HEK293 (cell line): ENCODE results near the gene CXCL16.

Source experiments
- CTCF ChIP-seq: fragments of 450-650 bp; formaldehyde crosslinking; IDR thresholded peaks from 2 replicates; pipeline ENCODE4 v1.5.1; 2016; ENCODE audit warnings: missing biosample characterization, missing genetic modification characterization
- KLF16 ChIP-seq: fragments of 450-650 bp; formaldehyde crosslinking; IDR thresholded peaks from 2 replicates; pipeline ENCODE4 v1.5.1; 2017; ENCODE audit warnings: missing biosample characterization, missing genetic modification characterization
- ZFP41 ChIP-seq: fragments of 450-650 bp; formaldehyde crosslinking; IDR thresholded peaks from 2 replicates; pipeline ENCODE4 v1.5.1; 2016; ENCODE audit warnings: missing biosample characterization, missing genetic modification characterization, borderline replicate concordance
- ZIC2 ChIP-seq: fragments of 450-650 bp; formaldehyde crosslinking; IDR thresholded peaks from 2 replicates; pipeline ENCODE4 v1.5.1; 2016; ENCODE audit warnings: missing biosample characterization, missing genetic modification characterization
- ZNF16 ChIP-seq: fragments of 450-650 bp; formaldehyde crosslinking; IDR thresholded peaks from 2 replicates; pipeline ENCODE4 v1.5.1; 2016; ENCODE audit warnings: low read depth, missing biosample characterization, missing genetic modification characterization
- ZNF211 ChIP-seq: fragments of 450-650 bp; formaldehyde crosslinking; IDR thresholded peaks from 2 replicates; pipeline ENCODE4 v1.5.1; 2016; ENCODE audit warnings: low read depth, missing biosample characterization, missing genetic modification characterization
- ZNF341 ChIP-seq: fragments of 450-650 bp; formaldehyde crosslinking; IDR thresholded peaks from 2 replicates; pipeline ENCODE4; 2016; ENCODE audit warnings: low read depth, missing biosample characterization, missing genetic modification characterization
- TF ChIP-seq, protein P1 (sequence below): fragments of 450-650 bp; formaldehyde crosslinking; IDR thresholded peaks from 2 replicates; pipeline ENCODE4 v1.5.1; 2017; ENCODE audit warnings: missing biosample characterization, missing genetic modification characterization
- TF ChIP-seq, protein P2 (sequence below): fragments of 450-650 bp; IDR thresholded peaks from 2 replicates; pipeline ENCODE4 v1.5.1; 2018; ENCODE audit warnings: missing biosample characterization, mild to moderate bottlenecking, missing genetic modification characterization

DNA sequence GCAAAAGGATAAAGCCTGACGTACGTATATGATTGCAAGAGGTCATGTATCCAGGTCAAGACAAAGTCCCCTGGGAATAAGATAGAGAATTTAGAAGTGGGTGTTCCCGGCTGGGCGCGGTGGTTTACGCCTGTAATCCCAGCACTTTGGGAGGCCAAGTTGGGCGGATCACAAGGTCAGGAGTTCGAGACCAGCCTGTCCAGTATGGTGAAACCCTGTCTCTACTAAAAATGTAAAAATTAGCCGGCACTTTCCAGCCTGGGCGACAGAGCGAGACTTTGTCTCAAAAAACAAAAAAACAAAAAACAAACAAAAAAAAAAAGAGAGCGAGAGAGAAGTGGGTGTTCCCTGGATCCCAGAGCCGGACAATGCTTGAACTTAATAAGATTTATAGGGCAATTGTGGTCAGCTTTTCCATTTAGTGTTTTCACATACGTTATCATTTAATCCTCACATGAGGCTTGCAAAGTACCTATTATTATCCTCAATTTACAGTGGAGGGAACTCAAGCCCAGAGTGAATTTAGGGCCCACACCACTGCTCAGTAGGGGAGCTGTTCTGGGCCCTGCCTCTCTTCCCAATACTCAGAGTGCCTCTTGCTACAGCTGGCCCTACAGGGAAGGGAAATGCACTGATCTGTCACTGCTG lies 48.6 kb upstream of the CXCL16 start:
- TF ChIP-seq, protein P1, sequence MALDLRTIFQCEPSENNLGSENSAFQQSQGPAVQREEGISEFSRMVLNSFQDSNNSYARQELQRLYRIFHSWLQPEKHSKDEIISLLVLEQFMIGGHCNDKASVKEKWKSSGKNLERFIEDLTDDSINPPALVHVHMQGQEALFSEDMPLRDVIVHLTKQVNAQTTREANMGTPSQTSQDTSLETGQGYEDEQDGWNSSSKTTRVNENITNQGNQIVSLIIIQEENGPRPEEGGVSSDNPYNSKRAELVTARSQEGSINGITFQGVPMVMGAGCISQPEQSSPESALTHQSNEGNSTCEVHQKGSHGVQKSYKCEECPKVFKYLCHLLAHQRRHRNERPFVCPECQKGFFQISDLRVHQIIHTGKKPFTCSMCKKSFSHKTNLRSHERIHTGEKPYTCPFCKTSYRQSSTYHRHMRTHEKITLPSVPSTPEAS (tag by site-specific recombination): no peak
- no peak for TF ChIP-seq CTCF (tag by site-specific recombination)
- TF ChIP-seq, protein P2, sequence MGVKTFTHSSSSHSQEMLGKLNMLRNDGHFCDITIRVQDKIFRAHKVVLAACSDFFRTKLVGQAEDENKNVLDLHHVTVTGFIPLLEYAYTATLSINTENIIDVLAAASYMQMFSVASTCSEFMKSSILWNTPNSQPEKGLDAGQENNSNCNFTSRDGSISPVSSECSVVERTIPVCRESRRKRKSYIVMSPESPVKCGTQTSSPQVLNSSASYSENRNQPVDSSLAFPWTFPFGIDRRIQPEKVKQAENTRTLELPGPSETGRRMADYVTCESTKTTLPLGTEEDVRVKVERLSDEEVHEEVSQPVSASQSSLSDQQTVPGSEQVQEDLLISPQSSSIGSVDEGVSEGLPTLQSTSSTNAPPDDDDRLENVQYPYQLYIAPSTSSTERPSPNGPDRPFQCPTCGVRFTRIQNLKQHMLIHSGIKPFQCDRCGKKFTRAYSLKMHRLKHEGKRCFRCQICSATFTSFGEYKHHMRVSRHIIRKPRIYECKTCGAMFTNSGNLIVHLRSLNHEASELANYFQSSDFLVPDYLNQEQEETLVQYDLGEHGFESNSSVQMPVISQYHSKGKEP (tag by site-specific recombination): no peak
- no peak for TF ChIP-seq ZNF341 (tag by site-specific recombination)
- TF ChIP-seq ZIC2: no peak
- no peak for TF ChIP-seq ZNF16 (tag by site-specific recombination)
- no peak for TF ChIP-seq ZFP41 (tag by site-specific recombination)
- no peak for TF ChIP-seq KLF16 (tag by site-specific recombination)
- no peak for TF ChIP-seq ZNF211 (tag by site-specific recombination)
